IPS-11a (cell line): ENCODE results near the gene MARVELD2.

ENCODE experiments used
- H3K4me3 ChIP-seq: one replicate; pipeline ENCODE4 v1.5.1; 2013; ENCODE audit warnings: low read depth, low read length, control low read depth

The MARVELD2 gene

GRCh38 chr5:69492391-69492922 lies 77.5 kb downstream of the MARVELD2 start, which contains the start of gene OCLN:
Gene OCLN (plus strand): TSS chr5:69492790. CDS start chr5:69504245, 11,455 bp downstream.
- H3K4me3 ChIP-seq = peak within 1 kb of the TSS; percentile 87

GRCh38 chr5:69492923-69493395 lies 78.0 kb downstream of the MARVELD2 start:
- H3K4me3 ChIP-seq = peak overlapping the region; percentile 87

- peak overlapping the region; percentile 87 for H3K4me3 ChIP-seq
Measured at GRCh38 chr5:69493396-69494133, 78.6 kb downstream of the MARVELD2 start.
